ENCODE data around the gene MGST1. TPM values are rescaled to one million over a fixed set of nuclear protein-coding genes. Genes with fewer than 3 reads are reported as not detected.

MGST1 gene
- total RNA-seq: 35.2 TPM
- long read RNA-seq, transcript MGST1-205 (4 exons, 914 nt): major isoform, 22 of 25 reads
- long read RNA-seq, partial matches to known transcripts: 0 of 25 reads
- long read RNA-seq, other reads (novel, unspliced or antisense): 1 of 25 reads

DNA sequence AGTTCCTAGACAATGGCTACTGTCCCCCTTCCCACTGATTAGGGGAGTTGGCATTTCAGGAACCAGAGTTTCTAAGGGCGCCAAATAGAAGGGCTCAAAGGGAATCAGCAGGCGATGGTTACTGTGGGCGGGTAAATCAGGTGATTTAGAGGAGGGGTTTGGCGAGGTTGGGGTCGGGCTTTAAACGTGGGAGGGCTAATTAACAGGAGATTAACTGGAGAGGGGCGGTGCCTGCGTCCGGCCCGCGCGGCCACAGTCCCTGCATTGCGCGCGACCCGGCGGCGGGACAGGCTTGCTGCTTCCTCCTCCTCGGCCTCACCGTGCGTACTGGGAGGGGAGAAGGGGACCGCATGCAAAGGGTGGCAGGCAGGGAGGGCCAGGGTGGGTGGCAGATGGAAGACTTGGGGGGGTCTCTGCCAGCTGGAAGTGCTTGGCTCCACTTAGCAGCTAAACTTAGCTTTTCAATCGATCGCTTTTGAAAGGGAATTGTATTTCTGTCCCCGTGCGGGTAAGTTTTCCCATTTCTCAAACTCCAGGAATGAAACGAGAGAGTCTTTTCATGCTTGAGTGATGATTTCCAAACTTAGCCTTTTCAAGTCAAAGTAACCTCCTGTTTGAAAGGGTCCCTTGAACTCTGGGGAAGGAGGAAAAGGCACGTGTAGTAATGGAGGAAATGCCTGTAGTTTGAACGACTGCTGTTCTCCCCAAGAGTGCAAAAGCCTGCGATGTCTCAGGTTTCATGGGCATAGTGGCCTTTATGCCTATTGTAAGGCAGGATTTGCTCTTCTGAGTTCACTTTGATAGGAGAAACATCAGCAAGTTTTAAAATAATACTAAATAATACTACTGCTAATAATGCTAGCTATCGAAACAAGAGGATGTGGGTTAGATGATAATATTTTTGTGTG, at the start of gene MGST1:
TSS of gene MGST1 (plus strand) at position 255 of the 908 bp plus-strand sequence. CDS start 6,608 bp downstream, outside the sequence.
- intact Hi-C loops (cut with DNase I): no loop called here
- DNase-seq (peak; percentile 85), ATAC-seq (ENCODE audit: poor library complexity) (peak; percentile 89)

DNA sequence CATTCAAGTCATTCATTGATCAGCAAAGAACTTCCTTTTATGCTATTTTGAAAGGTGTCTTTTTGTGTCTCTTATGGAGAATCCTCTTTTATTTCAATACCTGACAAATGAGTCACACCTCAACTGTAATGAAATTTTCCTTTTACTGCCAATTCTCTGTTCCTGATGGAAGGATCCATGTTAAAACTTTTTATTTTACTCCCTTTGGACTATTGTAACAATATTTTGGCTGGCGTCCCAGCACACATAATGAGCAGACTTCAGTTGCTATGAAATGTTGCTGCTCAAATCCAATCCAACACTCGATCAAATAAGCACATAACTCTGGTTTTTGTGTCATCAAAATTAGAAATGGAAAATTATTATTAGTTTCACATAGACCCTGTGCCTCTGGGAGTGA, 48.0 kb upstream of the MGST1 start:
- ATAC-seq (ENCODE audit: poor library complexity): peak; percentile 47
- DNase-seq: no peak
- intact Hi-C loops (cut with DNase I): no loop called here

- intact Hi-C loops (cut with DNase I): no loop called here
- DNase-seq (no peak), ATAC-seq (ENCODE audit: poor library complexity) (peak; percentile 74)
These were observed 47.3 kb upstream of the MGST1 start for GRCh38 chr12:16300122-16300521.

DNA sequence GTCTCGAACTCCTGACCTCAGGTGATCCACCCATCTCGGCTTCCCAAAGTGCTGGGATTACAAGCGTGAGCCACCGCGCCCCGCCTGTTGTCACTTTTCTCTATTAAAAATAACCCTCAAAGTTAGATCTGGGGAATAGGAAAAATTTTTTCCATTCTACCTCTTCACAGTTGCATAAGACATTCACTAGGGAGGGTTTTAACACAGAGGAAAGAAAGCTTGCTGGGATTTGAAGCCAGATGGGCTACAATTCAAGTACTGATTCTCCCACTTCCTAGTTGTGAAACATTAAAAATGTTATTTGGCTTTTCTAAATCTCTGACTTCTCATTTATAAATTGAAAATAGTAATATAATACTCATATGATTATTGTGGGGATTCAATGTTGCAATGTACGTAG, 46.7 kb upstream of the MGST1 start:
- ATAC-seq (ENCODE audit: poor library complexity) (peak; percentile 94), DNase-seq (peak; percentile 67)
- intact Hi-C loops (cut with DNase I): no loop called here

DNA sequence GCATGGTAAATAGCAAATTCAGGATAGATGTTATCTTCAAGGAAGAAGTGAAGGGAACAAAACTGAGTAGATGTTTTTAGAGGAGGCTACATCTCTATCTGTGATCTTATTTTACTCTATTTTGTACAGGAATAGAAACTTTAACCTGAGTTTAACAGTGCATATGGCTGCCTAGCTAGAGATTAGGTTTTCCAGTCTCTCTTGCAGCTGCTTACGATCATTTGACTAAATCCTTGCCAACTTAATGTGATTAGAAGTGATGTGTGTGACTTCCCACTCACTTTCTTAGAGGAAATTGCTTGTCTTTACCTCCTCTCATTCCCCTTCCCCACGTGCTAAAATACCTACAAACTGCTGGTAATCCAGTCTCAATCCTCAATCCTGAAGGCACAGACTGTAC, 43.5 kb upstream of the MGST1 start:
- no peak for ATAC-seq (ENCODE audit: poor library complexity)
- DNase-seq: no peak
- intact Hi-C loops (cut with DNase I): no loop called here

DNA sequence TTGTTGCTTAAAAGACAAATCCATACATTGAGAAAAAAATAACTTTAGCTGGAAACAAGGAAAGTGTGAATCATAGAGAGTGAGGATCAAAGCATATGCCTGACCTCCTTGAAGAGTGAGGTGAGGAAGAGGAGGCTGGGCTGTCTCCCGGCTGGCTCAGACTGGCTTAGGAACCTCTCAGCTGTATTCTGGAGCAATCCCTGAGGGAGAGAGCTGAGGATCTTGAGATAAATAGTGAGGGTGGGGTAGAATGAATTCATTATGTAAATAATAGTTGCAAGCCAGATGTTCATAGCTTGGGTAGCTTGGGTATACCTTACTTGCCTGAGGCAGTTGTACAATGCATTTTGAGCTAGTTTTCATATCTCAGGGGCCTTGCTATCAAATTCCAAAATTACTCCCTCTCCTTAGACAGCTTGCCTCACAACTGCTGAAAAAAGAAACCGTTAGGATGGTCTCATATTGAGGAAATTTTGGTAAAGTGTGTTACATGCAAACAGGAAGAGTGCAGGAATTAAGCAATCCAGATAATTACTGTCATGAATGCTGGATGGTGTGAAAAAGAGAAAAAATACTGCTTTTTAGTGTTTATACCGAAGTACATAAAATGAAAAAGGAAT, 39.5 kb upstream of the MGST1 start:
- DNase-seq (no peak), ATAC-seq (ENCODE audit: poor library complexity) (peak; percentile 55)
- intact Hi-C loops (cut with DNase I): no loop called here

- ATAC-seq (ENCODE audit: poor library complexity) (no peak), DNase-seq (no peak)
- intact Hi-C loops (cut with DNase I): no loop called here
These were observed 36.5 kb upstream of the MGST1 start for GRCh38 chr12:16310934-16311333.

DNA sequence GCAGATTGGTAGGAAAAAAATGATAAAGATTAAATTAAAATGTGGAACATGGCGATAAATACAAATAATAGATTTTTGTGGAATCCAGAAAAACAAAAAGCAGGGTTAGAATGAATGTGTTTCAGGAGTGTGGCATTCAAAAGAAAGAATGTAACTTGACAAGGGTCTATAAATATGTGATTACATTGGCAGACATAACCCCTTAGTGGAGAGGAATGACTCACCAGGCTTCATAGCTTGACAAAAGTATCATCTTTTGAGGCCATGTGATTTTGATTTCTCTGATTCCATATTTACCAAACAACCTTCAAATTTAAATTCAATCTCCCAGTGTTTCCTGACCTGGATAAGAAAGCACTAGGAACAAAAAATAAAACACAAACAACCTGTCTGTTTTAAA, 24.4 kb upstream of the MGST1 start:
- intact Hi-C loops (cut with DNase I): no loop called here

GRCh38 chr12:16323638-16324037, 23.8 kb upstream of the MGST1 start:
- intact Hi-C loops (cut with DNase I): no loop called here
- DNase-seq: no peak
- ATAC-seq (ENCODE audit: poor library complexity): no peak

More for the DNA sequence above, 24.4 kb upstream of the MGST1 start:
- no peak for DNase-seq
- ATAC-seq (ENCODE audit: poor library complexity): no peak

- ATAC-seq (ENCODE audit: poor library complexity) (no peak), DNase-seq (no peak)
- intact Hi-C loops (cut with DNase I): no loop called here
These were observed 23.2 kb upstream of the MGST1 start for GRCh38 chr12:16324272-16324671.

- DNase-seq (no peak), ATAC-seq (ENCODE audit: poor library complexity) (no peak)
- intact Hi-C loops (cut with DNase I): no loop called here
These were observed 22.7 kb upstream of the MGST1 start for GRCh38 chr12:16324772-16325171.

- intact Hi-C loops (cut with DNase I): no loop called here
- DNase-seq (no peak), ATAC-seq (ENCODE audit: poor library complexity) (no peak)
These were observed 22.0 kb upstream of the MGST1 start for GRCh38 chr12:16325426-16325825.

GRCh38 chr12:16327963-16328362, 19.5 kb upstream of the MGST1 start:
- DNase-seq (no peak), ATAC-seq (ENCODE audit: poor library complexity) (no peak)
- intact Hi-C loops (cut with DNase I): no loop called here

- no peak for DNase-seq
- intact Hi-C loops (cut with DNase I): no loop called here
- no peak for ATAC-seq (ENCODE audit: poor library complexity)
These were observed 17.9 kb upstream of the MGST1 start for GRCh38 chr12:16329594-16329993.

DNA sequence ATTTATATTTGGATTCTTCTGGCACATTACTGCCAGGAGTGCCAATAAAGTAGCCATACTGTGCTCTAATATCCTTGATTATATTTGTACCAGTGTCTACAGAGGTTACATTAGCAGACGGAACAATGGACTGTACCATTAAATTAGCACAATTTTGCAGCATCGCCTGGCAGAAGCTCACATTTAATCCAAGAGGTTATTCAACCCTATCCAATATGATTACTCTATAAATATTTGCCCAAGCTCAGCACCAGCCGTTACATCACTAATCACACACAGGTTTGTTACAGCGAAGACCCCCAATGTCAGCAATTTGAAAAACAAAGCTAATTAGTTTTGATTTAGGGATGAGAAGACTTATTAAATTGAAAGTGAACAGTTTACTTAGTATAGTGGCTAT, 16.9 kb upstream of the MGST1 start:
- DNase-seq (no peak), ATAC-seq (ENCODE audit: poor library complexity) (no peak)
- intact Hi-C loops (cut with DNase I): no loop called here

GRCh38 chr12:16331998-16332397, 15.4 kb upstream of the MGST1 start:
- no peak for ATAC-seq (ENCODE audit: poor library complexity)
- intact Hi-C loops (cut with DNase I): no loop called here
- DNase-seq: no peak

GRCh38 chr12:16335838-16336237, 11.6 kb upstream of the MGST1 start:
- intact Hi-C loops (cut with DNase I): no loop called here
- ATAC-seq (ENCODE audit: poor library complexity) (no peak), DNase-seq (no peak)

DNA sequence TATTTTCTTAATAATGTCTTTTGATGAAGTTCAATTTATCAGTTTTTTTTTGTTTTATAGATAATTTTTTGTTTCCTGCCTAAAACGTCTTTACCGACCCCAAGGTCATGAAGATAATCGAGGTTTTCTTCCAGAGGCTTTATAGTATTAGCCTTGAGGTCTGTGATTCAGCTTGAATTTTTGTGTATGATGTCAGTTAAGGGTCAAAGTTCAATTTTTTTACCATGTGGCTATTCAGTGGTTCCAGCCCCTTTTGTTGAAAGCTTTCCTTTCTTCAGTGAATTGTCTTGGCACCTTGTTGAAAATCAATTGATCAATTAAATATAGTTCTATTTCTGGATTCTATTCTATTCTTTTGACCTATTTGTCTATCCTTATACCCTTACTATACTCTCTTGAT, 3.2 kb upstream of the MGST1 start:
- DNase-seq: no peak
- intact Hi-C loops (cut with DNase I): no loop called here
- no peak for ATAC-seq (ENCODE audit: poor library complexity)

GRCh38 chr12:16345105-16345504, 2.3 kb upstream of the MGST1 start:
- intact Hi-C loops (cut with DNase I): no loop called here
- no peak for DNase-seq
- ATAC-seq (ENCODE audit: poor library complexity): no peak

GRCh38 chr12:16346958-16347357, 487 bp upstream of the MGST1 start:
- DNase-seq (no peak), ATAC-seq (ENCODE audit: poor library complexity) (peak; percentile 20)
- intact Hi-C loops (cut with DNase I): no loop called here

Measured in Right ventricle myocardium superior (tissue), 1 donor.